ENCODE data around the gene TK2.

The TK2 gene

GRCh38 chr16:66544016-66544757, 5.7 kb downstream of the TK2 start:
- DNase-seq = no peak

GRCh38 chr16:66543541-66543940, 6.4 kb downstream of the TK2 start:
- DNase-seq = no peak

- no peak for DNase-seq
These were observed 7.5 kb downstream of the TK2 start for GRCh38 chr16:66542396-66542795.

GRCh38 chr16:66541388-66542355, 8.2 kb downstream of the TK2 start:
- no peak for DNase-seq

- DNase-seq = no peak
These were observed 10.1 kb downstream of the TK2 start for GRCh38 chr16:66539623-66540469.

GRCh38 chr16:66538910-66539309, 11.0 kb downstream of the TK2 start:
- DNase-seq = no peak

GRCh38 chr16:66537236-66537635, 12.7 kb downstream of the TK2 start:
- DNase-seq = no peak

- DNase-seq = no peak
These were observed 13.4 kb downstream of the TK2 start for GRCh38 chr16:66536525-66536924.

- no peak for DNase-seq
These were observed 15.5 kb downstream of the TK2 start for GRCh38 chr16:66534376-66534799.

- DNase-seq = no peak
These were observed 20.4 kb downstream of the TK2 start for GRCh38 chr16:66529475-66529874.

- DNase-seq = no peak
These were observed 21.6 kb downstream of the TK2 start for GRCh38 chr16:66528294-66528693.

GRCh38 chr16:66525396-66526180, 24.3 kb downstream of the TK2 start:
- DNase-seq = no peak

GRCh38 chr16:66524601-66525164, 25.2 kb downstream of the TK2 start:
- no peak for DNase-seq

- no peak for DNase-seq
These were observed 26.0 kb downstream of the TK2 start for GRCh38 chr16:66523861-66524354.

- DNase-seq = no peak
These were observed 26.9 kb downstream of the TK2 start for GRCh38 chr16:66522816-66523590.

- peak; percentile 77 for DNase-seq
These were observed 27.8 kb downstream of the TK2 start for GRCh38 chr16:66521951-66522771.

- no peak for DNase-seq
These were observed 28.6 kb downstream of the TK2 start for GRCh38 chr16:66521252-66521713.

- DNase-seq = no peak
These were observed 29.3 kb downstream of the TK2 start for GRCh38 chr16:66520406-66521170.

Data from T-helper 9 cell (primary cell).